Spleen (tissue), 11 donors: ENCODE measurements around the gene TNFRSF14. TPM values are rescaled to one million over a fixed set of nuclear protein-coding genes. Genes with fewer than 3 reads are reported as not detected.
A peak's percentile ranks its signal among the peaks of the same experiment; 100 is the strongest.

ENCODE experiments used
- DNase-seq: peaks from one replicate; pipeline ENCODE4 v3.0.0-alpha.2; 2020
- H3K27ac ChIP-seq, 8 donors: fragments of 200-600 bp; sonication (generic) in 7 of 8; 1 replicate in 4 of 8; 2 replicates in 4 of 8; pipeline versions ENCODE4 v1.5.0 to v1.8.0; 2016 to 2021; ENCODE audit warnings: inconsistent platforms in 4 of 8, mild to moderate bottlenecking in 4 of 8, moderate library complexity in 1 of 8
- H3K27me3 ChIP-seq, 7 donors: fragments of 200-600 bp; sonication (generic) in 6 of 7; replicated peaks in 1 of 7; 1 replicate in 4 of 7; 2 replicates in 3 of 7; pipeline versions ENCODE4 v1.5.0 to v1.8.0; 2016 to 2021; ENCODE audit warnings: inconsistent platforms in 3 of 7, mild to moderate bottlenecking in 1 of 7
- H3K36me3 ChIP-seq, 6 donors: fragments of 200-600 bp; sonication (generic) in 5 of 6; 1 replicate in 4 of 6; 2 replicates in 2 of 6; pipeline versions ENCODE4 v1.5.0 to v1.8.0; 2016 to 2021; ENCODE audit warnings: inconsistent platforms in 2 of 6
- H3K4me1 ChIP-seq, 6 donors: fragments of 200-600 bp; sonication (generic) in 5 of 6; 1 replicate in 3 of 6; 2 replicates in 3 of 6; pipeline versions ENCODE4 v1.5.0 to v1.8.0; 2016 to 2021; ENCODE audit warnings: inconsistent platforms in 3 of 6
- H3K4me3 ChIP-seq, 8 donors: fragments of 200-600 bp; sonication (generic) in 7 of 8; 1 replicate in 4 of 8; 2 replicates in 4 of 8; pipeline versions ENCODE4 v1.5.0 to v1.8.0; 2016 to 2021; ENCODE audit warnings: inconsistent platforms in 4 of 8, mild to moderate bottlenecking in 4 of 8, moderate library complexity in 2 of 8
- H3K9me3 ChIP-seq, 8 donors: fragments of 200-600 bp; sonication (generic) in 7 of 8; 1 replicate in 4 of 8; 2 replicates in 4 of 8; pipeline versions ENCODE4 v1.5.0 to v1.8.0; 2016 to 2021; ENCODE audit warnings: inconsistent platforms in 4 of 8
- CTCF ChIP-seq, 11 experiments: fragments of 200-600 bp in 7 of 11; fragments of 450-650 bp in 4 of 11; sonication (generic) in 4 of 11; IDR thresholded peaks in 8 of 11; conservative IDR thresholded peaks in 3 of 11; 1 replicate in 7 of 11; 2 replicates in 4 of 11; pipeline versions ENCODE4 v1.4.0 to v1.8.0; 2016 to 2021; ENCODE audit warnings: antibody characterized with exemption in 11 of 11, inconsistent platforms in 4 of 11, mild to moderate bottlenecking in 1 of 11
- POLR2A ChIP-seq, 3 donors: fragments of 450-650 bp; IDR thresholded peaks; one replicate each; pipeline ENCODE4 v1.5.1; 2017; ENCODE audit warnings: antibody characterized with exemption in 3 of 3, mild to moderate bottlenecking in 1 of 3
- POLR2AphosphoS5 ChIP-seq, 3 donors: sonication (generic); formaldehyde crosslinking; IDR thresholded peaks; one replicate each; pipeline ENCODE4 v1.5.1; 2017; ENCODE audit warnings: antibody characterized with exemption in 3 of 3
- WGBS, 5 donors: extraction: QIAGEN DNeasy Blood & Tissue Kit in 3 of 5; methylation state at CpG; one replicate each; pipeline versions ENCODE4 v1.1.5 to v1.1.7; 2013 to 2018; 5-methylcytosine and 5-hydroxymethylcytosine counted together
- intact Hi-C: fragments of 100-400 bp; cut with DNase I; formaldehyde crosslinking; loops from one replicate; pipeline ENCODE4 v1.15.0; 2023; ENCODE audit warnings: low total_unique reads
- polyA plus RNA-seq, 3 donors: library from polyadenylated mRNA; stranded (reverse); fragments of 200-250 nt; gene quantifications; one replicate each; pipeline ENCODE4 v1.2.1, GENCODE V29; 2013
- total RNA-seq, 7 donors: library from RNA; depleted of rRNA in 3 of 7; stranded (reverse); fragments of >200 nt in 3 of 7; fragmentation: NEBNext Ultra II Directional in 4 of 7; extraction: Animal tissue kit (Norgen Biotek cat#: 25700) in 4 of 7; gene quantifications; one replicate each; pipeline versions ENCODE4 v1.1.0 to v1.2.1, GENCODE V29; 2016 to 2021
- donor health status: healthy with polysubstance abuse.
- donor health status: DM: no; HTN: no; CAD: no; lungs with moderate emphysema.
- donor health status: DM: no; HTN: no; CAD: no.
- donor health status: Bipolar disorder and iron deficiency.
- donor health status: healthy.
- donor health status: DM: no; HTN: no; CAD: no.
- donor health status: DM: yes; HTN: yes; CAD: no.

The TNFRSF14 gene
- total and polyA plus RNA-seq, 10 donors, result 146 to 366 (median 191) TPM

- peaks cover 0 to 14% (median 11%) of the 10 kb centered on the region in 8 donors for H3K9me3 ChIP-seq
- DNase-seq, result peak; percentile 51
- H3K4me3 ChIP-seq, result no peak overlapping the region
- WGBS, 5 donors, result 64 to 79% (median 72%) methylated on average over 15 of the region's 15 CpGs
- H3K27ac ChIP-seq, result no peak overlapping the region
- no peaks in the 10 kb centered on the region for H3K4me1 ChIP-seq
- TF ChIP-seq CTCF (IDR thresholded peaks at IDR 0.05 in 8 of 11, conservative IDR thresholded peaks at IDR 0.05 in 3 of 11) (no peak), POLR2AphosphoS5 (IDR thresholded peaks at IDR 0.05) (no peak), POLR2A (IDR thresholded peaks at IDR 0.05) (no peak)
- intact Hi-C loops, result no loop called here
- H3K36me3 ChIP-seq, result no peaks in the 10 kb centered on the region
- H3K27me3 ChIP-seq, result peaks cover 0 to 40% (median 15%) of the 10 kb centered on the region in 7 donors
Observed at GRCh38 chr1:2602311-2602835, 46.2 kb downstream of the TNFRSF14 start.

- no peaks in the 10 kb centered on the region for H3K4me1 ChIP-seq
- peak; percentile 64 for DNase-seq
- intact Hi-C loops, result no loop called here
- H3K27ac ChIP-seq, result no peak overlapping the region
- TF ChIP-seq CTCF (IDR thresholded peaks at IDR 0.05 in 8 of 11, conservative IDR thresholded peaks at IDR 0.05 in 3 of 11), result no peak
- no peak for TF ChIP-seq POLR2AphosphoS5 (IDR thresholded peaks at IDR 0.05)
- no peak for TF ChIP-seq POLR2A (IDR thresholded peaks at IDR 0.05)
- 79 to 86% (median 82%) methylated on average over 10 to 18 of the region's 18 CpGs for WGBS, 5 donors
- H3K4me3 ChIP-seq, result no peak overlapping the region
- H3K36me3 ChIP-seq, result no peaks in the 10 kb centered on the region
- peaks cover 0 to 40% (median 15%) of the 10 kb centered on the region in 7 donors for H3K27me3 ChIP-seq
- peaks cover 0 to 14% (median 11%) of the 10 kb centered on the region in 8 donors for H3K9me3 ChIP-seq
Observed at GRCh38 chr1:2602866-2603520, 46.8 kb downstream of the TNFRSF14 start.

GRCh38 chr1:2603521-2604155 lies 47.5 kb downstream of the TNFRSF14 start:
- Histone ChIP-seq H3K4me1 (no peaks in the 10 kb centered on the region), H3K36me3 (no peaks in the 10 kb centered on the region), H3K27ac (no peak overlapping the region), H3K9me3 (peaks cover 0 to 9% (median 6%) of the 10 kb centered on the region in 8 donors), H3K4me3 (no peak overlapping the region), H3K27me3 (peaks cover 0 to 40% (median 15%) of the 10 kb centered on the region in 7 donors)
- TF ChIP-seq CTCF (IDR thresholded peaks at IDR 0.05 in 8 of 11, conservative IDR thresholded peaks at IDR 0.05 in 3 of 11) (no peak), POLR2AphosphoS5 (IDR thresholded peaks at IDR 0.05) (no peak), POLR2A (IDR thresholded peaks at IDR 0.05) (no peak)
- DNase-seq, result peak; percentile 62
- intact Hi-C loops, result no loop called here
- 75 to 89% (median 87%) methylated on average over 13 to 25 of the region's 25 CpGs for WGBS, 5 donors
